HG03108 (cell line): ENCODE data around the gene ASCC2.
"Not testable (repeated sequence)": the region's sequence is repeated elsewhere in the genome, so short reads cannot be mapped to it uniquely, and the experiment has no call there.

Experiments used
- ATAC-seq: cut with Tn5 transposase; IDR thresholded peaks from one replicate; pipeline ENCODE4 v1.9.1; 2021; ENCODE audit warnings: moderate library complexity; ENCODE audit not compliant: unreplicated experiment

The ASCC2 gene

GRCh38 chr22:29859030-29859429, 21.0 kb upstream of the ASCC2 start:
- not testable (repeated sequence) for ATAC-seq

- ATAC-seq, result no peak
These were observed 18.4 kb upstream of the ASCC2 start for GRCh38 chr22:29856496-29856895.

- ATAC-seq, result no peak
These were observed 17.6 kb upstream of the ASCC2 start for GRCh38 chr22:29855611-29856181.

- ATAC-seq, result no peak
These were observed 16.4 kb upstream of the ASCC2 start for GRCh38 chr22:29854432-29854831.

GRCh38 chr22:29848111-29848510, 10.0 kb upstream of the ASCC2 start:
- ATAC-seq, result no peak

GRCh38 chr22:29846290-29846689, 8.2 kb upstream of the ASCC2 start:
- no peak for ATAC-seq

GRCh38 chr22:29842740-29843139, 4.7 kb upstream of the ASCC2 start:
- ATAC-seq, result no peak

- no peak for ATAC-seq
These were observed 4.1 kb upstream of the ASCC2 start for GRCh38 chr22:29842172-29842571.

- no peak for ATAC-seq
These were observed 2.4 kb upstream of the ASCC2 start for GRCh38 chr22:29840498-29840897.

- ATAC-seq, result no peak
These were observed 965 bp upstream of the ASCC2 start for GRCh38 chr22:29839039-29839438.

- ATAC-seq, result no peak
These were observed 504 bp upstream of the ASCC2 start for GRCh38 chr22:29838599-29838956.

GRCh38 chr22:29836791-29837370, 1.2 kb downstream of the ASCC2 start:
- not testable (repeated sequence) for ATAC-seq

- ATAC-seq, result no peak
These were observed 4.0 kb downstream of the ASCC2 start for GRCh38 chr22:29834046-29834445.

- ATAC-seq, result no peak
These were observed 4.6 kb downstream of the ASCC2 start for GRCh38 chr22:29833392-29833965.

- ATAC-seq, result no peak
These were observed 6.1 kb downstream of the ASCC2 start for GRCh38 chr22:29831958-29832357.

GRCh38 chr22:29831186-29831921, 6.7 kb downstream of the ASCC2 start:
- no peak for ATAC-seq

GRCh38 chr22:29830585-29830984, 7.5 kb downstream of the ASCC2 start:
- ATAC-seq, result no peak

- not testable (repeated sequence) for ATAC-seq
These were observed 10.3 kb downstream of the ASCC2 start for GRCh38 chr22:29827726-29828125.

- no peak for ATAC-seq
These were observed 11.0 kb downstream of the ASCC2 start for GRCh38 chr22:29827091-29827490.

- ATAC-seq, result no peak
These were observed 12.5 kb downstream of the ASCC2 start for GRCh38 chr22:29825578-29825977.

GRCh38 chr22:29824677-29825076, 13.4 kb downstream of the ASCC2 start:
- ATAC-seq, result no peak
